GM12878 (cell line): ENCODE measurements around the gene PRMT3.

Experiments
- CTCF ChIP-seq, 3 experiments: IDR thresholded peaks in 2 of 3; conservative IDR thresholded peaks in 1 of 3; 2 replicates each; pipeline ENCODE4 v1.5.1; 2011; ENCODE audit warnings: low read depth in 3 of 3, low read length in 3 of 3, mild to moderate bottlenecking in 3 of 3, control low read depth in 2 of 3, moderate library complexity in 2 of 3, inconsistent platforms in 1 of 3, mixed read lengths in 1 of 3; ENCODE audit not compliant: control insufficient read depth in 2 of 3, insufficient read depth in 1 of 3; ENCODE audit errors: extremely low read depth in 1 of 3
- EP300 ChIP-seq, 2 experiments: fragments of 150-350 bp in 1 of 2; IDR thresholded peaks; 2 replicates each; pipeline ENCODE4 v1.6.1; 2011 to 2012; ENCODE audit warnings: low read depth in 2 of 2, low read length in 2 of 2, borderline replicate concordance in 1 of 2, improper control_type of control experiment in 1 of 2, inconsistent platforms in 1 of 2; ENCODE audit not compliant: control insufficient read depth in 1 of 2
- EZH2 ChIP-seq: IDR thresholded peaks from 2 replicates; pipeline ENCODE4 v1.6.1; 2012; ENCODE audit warnings: low read depth, mild to moderate bottlenecking, control low read depth, inconsistent platforms, low read length, borderline replicate concordance; ENCODE audit not compliant: control insufficient read depth
- KLF5 ChIP-seq: fragments of 450-650 bp; IDR thresholded peaks from 2 replicates; pipeline ENCODE4 v1.6.1; 2014; ENCODE audit warnings: mild to moderate bottlenecking; ENCODE audit not compliant: partially characterized antibody
- NBN ChIP-seq: fragments of 450-650 bp; IDR thresholded peaks from 2 replicates; pipeline ENCODE4 v1.6.1; 2016
- NFIC ChIP-seq: IDR thresholded peaks from 2 replicates; pipeline ENCODE4 v1.6.1; 2012; ENCODE audit warnings: low read depth, mild to moderate bottlenecking, inconsistent platforms, low read length, moderate library complexity
- NRF1 ChIP-seq: conservative IDR thresholded peaks from 2 replicates; pipeline ENCODE4 v1.6.1; 2011; ENCODE audit warnings: mild to moderate bottlenecking, low read depth, low read length, improper control_type of control experiment
- STAT3 ChIP-seq: IDR thresholded peaks from 2 replicates; pipeline ENCODE4 v1.6.1; 2011; ENCODE audit warnings: low read depth, low read length, improper control_type of control experiment
- TBL1XR1 ChIP-seq: IDR thresholded peaks from 2 replicates; pipeline ENCODE4 v1.6.1; 2012; ENCODE audit warnings: low read depth, low read length, improper control_type of control experiment
- YY1 ChIP-seq: IDR thresholded peaks from 2 replicates; pipeline ENCODE4 v1.6.1; 2011; ENCODE audit warnings: low read depth, mild to moderate bottlenecking, low read length
- ZNF274 ChIP-seq: IDR thresholded peaks from one replicate; pipeline ENCODE4 v1.8.0; 2011; ENCODE audit not compliant: insufficient read length, insufficient read depth

- TF ChIP-seq NFIC (no peak), YY1 (no peak), CTCF (IDR thresholded peaks at IDR 0.05 in 2 of 3, conservative IDR thresholded peaks at IDR 0.05 in 1 of 3; ENCODE audit: control insufficient read depth in 2 of 3, extremely low read depth in 1 of 3, insufficient read depth in 1 of 3, low read depth in 3 of 3, low read length in 3 of 3) (no peak), NBN (no peak), ZNF274 (no peak), EP300 (IDR thresholded peaks at IDR 0.05; ENCODE audit: borderline replicate concordance in 1 of 2, control insufficient read depth in 1 of 2, low read depth in 2 of 2, low read length in 2 of 2) (no peak; a peak in 1 of 4 replicates), TBL1XR1 (no peak), NRF1 (no peak), EZH2 (no peak), STAT3 (no peak), KLF5 (no peak)
Measured at GRCh38 chr11:20367313-20367948, 20.1 kb upstream of the PRMT3 start.
